ENCODE results near the gene UNC45A.

- TF ChIP-seq CTCF (IDR thresholded peaks at IDR 0.05; ENCODE audit: poor library complexity) (no peak), EZH2phosphoT487 (IDR thresholded peaks at IDR 0.05; ENCODE audit: low read depth, severe bottlenecking, unreplicated experiment) (no peak)
Observed at GRCh38 chr15:90938261-90938660, 3.2 kb downstream of the UNC45A start.
